GM19397 (cell line): ENCODE data around the gene FBXL17.

Experiments
- ATAC-seq: cut with Tn5 transposase; IDR thresholded peaks from one replicate; pipeline ENCODE4 v1.9.1; 2021; ENCODE audit warnings: mild to moderate bottlenecking, moderate library complexity; ENCODE audit not compliant: unreplicated experiment

The FBXL17 gene

DNA sequence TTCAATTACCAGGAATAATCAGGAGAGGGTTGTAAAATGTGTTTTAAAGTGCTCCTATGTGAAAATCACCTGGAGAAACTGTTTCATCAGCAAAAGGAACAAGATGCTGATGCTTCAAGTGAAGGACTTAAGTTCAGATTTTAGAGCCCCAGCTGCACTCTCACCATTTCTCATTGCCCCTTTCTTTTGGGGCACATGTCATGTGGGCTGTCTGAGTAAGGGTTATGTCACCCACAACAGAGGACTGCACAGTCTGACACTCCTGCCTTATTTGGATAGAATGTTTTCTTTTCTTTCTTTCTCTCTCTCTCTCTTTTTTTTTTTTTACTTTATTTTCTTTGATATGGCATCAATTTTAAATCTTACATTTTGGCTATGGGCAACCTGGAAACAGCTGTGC is 507.1 kb downstream of the FBXL17 start:
- ATAC-seq = no peak

DNA sequence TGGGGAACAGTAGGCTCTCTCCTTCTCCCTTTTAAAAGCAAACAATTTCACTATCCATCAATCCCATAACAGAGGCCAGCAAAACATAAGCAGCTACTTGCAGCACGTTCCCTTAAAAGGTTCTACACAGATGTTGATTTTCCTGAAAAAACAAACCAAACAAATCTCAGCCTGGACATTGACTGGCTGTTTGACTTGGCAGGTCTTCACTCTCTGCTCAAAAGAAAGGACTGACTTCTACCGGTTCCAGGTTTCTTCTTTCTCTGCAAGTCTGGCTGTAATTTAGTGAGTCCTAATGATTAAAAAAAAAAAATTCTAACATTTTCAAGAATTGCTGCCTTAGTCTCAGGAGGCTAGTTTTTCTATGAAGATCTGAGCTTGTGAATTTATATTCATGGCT is 508.0 kb downstream of the FBXL17 start:
- no peak for ATAC-seq

DNA sequence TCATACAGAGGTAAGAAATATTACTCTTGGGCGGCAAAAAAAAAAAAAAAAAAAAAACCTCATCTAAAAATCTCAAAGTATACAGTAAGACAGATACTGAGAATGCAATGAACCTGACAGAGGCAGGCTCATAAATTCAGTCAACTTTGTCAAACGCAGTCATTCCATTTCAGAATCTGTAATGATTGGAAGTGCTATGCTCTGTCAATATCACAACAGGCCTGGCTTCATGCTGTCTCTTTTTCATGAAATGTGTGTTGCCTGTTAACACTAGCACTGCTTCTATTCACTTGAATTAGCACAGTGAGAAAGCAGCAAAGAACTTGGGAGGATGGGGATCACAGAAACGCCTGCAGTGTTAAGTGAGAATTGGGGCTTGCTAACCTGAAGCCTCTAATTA is 510.9 kb downstream of the FBXL17 start:
- ATAC-seq = no peak

DNA sequence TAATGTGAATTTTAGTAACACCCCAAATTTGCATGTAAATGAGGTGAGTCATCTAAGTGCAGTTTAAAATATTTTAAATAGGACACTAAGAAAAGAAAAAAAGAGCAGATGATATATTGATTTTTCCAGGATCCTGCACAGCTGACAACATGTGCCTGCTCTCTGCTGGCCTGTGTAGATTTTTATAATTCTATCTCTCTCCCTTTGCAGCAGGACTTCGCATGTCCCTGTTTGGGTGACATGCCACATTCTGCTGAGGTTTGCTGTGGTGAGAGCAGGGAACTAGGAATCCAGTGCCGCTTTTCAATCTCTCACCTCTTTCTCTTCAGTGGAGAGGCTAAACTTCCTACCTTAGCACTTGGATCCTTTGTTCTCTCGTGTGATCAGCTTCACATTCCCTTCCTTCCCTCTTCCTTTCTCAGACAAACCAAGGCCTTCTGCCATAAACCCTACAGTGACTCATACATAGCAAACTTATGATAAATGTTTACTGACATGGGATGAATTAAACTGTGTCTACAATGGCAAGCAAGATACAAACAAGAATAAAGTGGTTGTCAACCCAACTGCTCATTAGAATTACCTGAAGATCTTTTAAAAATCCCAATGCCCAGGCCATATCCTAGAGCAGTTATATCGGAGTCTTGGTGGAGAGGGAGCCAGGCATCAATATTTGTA is 512.3 kb downstream of the FBXL17 start:
- ATAC-seq = no peak

DNA sequence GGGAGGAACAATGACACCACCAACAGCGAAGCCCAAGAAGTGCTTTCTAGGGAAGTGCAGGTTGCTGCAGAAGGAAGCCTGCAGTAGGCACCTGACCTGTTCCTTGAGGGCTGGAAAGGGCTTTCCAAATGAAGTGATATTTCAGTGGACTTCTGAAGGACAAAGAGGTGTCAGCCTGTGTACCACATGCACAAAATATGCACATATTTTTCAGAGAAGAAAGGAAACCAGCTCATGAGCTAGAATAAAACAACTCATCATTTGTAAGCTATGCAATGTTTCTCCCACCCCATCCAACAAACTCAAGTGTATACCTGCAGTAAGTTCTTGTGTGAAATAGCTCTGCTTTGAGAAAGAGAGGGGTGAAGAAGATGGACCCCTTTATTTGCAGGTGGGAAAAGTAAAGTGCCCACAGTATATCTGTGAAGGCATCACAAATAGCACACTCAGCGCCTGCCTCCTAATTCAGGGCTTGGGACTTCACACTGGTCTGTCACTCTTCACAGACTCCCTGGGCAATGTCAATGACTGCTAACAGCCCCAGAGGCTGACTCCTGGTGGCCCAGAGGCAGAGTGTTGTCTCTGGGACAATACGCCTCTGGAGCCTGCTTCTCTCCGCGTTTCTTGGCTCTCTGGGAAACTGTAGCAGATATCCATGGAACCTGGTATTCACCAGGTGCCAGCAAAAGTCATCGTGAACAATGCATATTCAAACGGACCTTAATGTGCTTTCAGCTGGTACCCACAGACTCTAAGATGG is 513.1 kb downstream of the FBXL17 start:
- ATAC-seq = no peak

DNA sequence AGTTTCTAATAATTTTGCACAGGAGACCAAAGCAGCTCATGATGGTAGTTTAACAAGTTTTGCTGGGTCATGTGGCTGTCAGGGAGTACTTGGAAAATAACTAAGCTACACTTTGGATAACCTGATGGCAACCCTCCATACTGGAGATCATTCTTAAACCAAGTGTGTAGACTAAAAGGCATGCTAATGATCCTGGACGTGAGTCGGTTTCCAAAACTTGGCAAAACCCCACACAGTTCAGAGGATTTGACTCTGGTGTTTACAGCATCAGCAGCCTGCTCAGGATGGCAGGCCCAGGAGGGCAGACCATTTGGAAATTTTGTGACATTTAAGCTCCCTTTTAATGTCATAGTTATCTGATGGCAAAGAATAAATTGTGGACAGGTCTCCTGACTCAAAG is 514.6 kb downstream of the FBXL17 start:
- no peak for ATAC-seq

DNA sequence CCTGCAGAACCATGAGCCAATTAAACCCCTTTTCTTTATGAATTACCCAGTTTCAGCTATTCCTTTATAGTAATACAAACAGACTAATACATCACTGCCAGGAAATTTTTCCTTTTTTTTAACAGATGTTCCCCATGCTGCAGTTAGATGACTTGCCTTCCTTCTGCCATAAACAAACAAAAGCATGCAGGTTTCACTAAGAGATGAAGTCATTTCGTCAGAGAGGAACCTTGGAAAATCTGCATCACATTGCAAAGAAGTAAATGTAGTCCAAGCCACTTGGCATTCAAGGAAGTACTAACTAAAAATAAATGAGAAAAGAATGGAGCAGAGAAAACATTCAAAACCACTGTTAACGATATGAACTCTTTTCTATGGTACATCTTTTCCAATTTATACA is 517.1 kb downstream of the FBXL17 start:
- ATAC-seq = no peak

DNA sequence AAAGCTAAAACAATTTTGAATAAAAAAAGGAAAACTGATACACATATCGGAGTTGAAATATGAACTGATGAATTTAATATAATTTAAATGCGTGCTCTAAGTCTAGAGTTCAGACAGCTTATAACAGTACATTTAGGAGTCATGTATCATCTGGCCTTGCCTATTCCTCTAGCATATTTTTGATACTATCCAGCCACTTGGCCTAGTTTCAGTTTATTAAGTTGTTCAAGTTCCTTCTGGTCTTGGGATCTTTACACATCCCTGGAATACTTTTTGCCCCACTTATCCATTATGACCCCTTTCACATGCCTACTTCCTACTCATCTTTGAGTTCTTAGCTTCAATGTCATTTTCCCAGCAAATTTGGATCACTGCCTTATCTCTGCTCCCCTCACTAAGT is 518.8 kb downstream of the FBXL17 start:
- no peak for ATAC-seq

DNA sequence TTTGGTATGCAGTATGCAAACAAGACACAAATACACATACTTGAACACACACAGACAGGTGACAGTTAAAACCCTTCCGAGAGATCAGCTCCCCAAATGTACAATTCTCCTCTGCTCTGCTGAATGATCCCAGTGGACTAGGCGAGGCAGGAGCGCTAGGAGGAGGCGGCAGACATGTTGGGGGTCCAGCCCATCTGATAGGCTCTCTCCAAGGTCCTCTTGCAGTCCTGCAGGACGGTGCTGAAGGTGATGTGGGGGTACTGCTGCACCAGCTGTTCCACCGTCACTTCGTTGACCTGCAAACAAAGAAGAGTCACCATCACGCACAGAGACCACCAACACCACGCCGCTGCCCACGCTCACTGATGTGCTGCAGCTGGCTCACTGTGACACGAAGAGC is 520.3 kb downstream of the FBXL17 start:
- no peak for ATAC-seq

DNA sequence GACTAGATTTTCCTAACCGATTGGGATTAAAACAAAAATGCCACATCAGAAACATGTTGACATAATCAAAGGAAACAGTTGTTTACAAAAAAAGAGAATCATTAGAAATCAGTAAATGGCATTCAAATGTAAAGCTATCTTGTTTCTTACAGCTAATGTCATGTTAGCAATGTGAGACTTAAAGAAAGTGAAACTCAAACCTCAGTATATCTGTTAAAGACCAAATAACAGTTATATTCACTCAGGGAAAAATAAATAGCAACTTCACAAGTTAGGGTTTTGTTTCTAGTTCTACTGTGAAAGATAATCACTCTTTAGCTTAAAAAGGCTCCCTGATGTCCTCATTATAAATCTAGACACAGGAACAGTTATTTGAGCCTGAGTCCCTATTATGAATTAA is 521.9 kb downstream of the FBXL17 start:
- no peak for ATAC-seq

DNA sequence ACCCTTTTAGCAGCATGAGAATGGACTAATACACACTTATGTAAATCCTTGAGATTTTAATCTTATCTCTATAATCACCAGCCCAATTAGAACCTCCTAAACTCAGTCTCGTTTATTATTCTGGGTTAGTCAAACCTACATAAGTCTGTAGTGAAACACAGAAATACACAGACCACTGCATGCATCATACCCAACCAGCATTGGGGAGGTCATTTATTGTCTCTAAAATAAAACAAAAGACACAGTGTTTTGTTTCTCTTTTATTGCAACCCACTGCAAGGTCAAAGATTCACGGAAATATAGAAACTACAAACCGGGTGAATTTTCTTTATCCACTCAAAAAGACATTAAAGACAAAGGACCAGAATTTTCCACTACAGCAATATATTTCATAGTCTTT is 523.1 kb downstream of the FBXL17 start:
- ATAC-seq = no peak

DNA sequence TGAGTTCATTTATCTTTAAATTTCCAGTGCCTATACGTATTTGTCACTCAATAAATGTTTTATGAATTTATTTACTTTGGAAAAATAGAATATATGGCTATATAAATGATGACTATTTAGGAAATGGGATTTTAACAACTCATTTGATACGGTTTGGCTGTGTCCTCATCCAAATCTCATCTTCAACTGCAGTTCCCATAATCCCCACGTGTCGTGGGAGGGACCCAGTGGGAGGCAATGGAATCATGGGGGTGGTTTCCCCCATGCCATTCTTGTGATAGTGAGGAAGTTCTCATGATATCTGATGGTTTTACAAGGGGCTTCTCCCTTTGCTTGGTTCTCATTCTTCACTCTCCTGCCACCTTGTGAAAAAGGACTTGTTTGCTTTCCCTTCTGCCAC is 523.6 kb downstream of the FBXL17 start:
- ATAC-seq = no peak

DNA sequence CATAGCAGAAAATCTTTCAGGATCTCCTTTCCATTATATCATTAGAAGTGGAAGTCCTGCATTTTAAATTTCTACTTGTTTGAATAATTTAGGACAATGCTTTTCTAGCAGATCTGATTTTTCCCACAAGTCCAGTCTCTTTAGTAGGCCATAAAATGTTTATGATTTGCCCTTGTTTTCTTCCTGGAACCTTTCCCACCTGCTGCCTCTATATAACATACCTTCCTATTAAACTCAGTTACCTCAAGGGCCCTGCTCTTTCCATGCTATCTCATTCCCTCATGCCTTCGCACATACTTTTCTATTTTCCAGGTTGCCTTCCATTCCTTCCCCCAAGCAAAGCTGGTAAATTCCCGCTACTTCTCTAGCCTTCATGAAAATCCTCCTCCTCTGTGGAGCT is 524.1 kb downstream of the FBXL17 start:
- no peak for ATAC-seq

DNA sequence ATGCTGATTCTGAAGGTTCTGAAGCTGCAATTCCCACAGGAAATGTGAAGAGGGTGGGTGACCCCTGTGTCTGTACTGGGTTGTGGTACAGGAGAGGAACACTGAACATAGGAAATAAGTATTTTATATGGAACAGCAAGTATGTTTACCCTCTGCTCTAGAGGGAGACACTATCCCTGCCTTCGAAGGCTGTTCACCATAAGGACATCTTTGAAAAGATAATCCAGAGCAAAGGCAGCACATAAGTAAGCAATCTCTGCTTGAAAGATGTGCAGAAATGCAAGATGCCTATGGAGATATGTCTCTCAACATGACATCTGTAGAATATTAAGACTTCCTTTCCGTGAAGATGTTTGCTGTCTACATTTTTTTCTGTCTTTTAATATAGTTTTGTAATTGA is 526.7 kb downstream of the FBXL17 start:
- ATAC-seq = no peak

DNA sequence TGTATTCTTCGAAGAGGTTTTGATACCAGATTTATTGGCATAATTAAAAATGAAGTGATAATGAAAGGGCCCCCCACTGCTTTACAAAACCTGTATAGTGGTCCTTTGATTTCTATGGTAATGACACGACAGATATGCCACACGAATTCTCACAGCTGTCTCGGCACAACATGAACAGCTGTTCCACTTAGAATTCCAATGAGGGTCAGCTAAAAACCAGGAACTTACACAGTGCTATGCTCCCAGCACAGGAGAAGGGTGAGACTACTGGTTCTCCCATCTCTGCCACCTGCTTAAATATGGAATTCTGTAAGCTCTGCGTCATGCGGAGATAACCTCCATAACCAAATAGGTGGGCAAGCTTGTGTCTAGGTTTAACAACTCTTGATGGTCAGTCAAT is 528.2 kb downstream of the FBXL17 start:
- ATAC-seq = no peak

DNA sequence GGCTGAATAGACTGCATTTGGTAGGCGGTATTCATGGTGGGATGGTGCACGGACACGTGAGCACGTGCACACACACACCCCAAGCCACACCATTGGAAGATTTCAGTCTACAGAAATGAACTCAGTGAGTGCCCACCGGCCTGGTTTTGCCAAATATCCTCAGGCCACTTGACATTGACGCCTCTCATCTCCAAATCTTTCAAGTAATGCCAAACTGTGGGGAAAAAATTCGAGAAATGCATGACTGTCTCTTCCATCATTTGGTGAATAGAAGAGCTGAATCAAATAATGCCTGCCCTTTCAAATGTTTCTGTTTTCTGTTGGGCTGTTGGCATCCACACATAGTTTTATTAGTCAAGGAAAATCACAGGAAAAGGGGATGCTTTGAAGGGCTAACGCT is 528.9 kb downstream of the FBXL17 start:
- ATAC-seq = no peak

DNA sequence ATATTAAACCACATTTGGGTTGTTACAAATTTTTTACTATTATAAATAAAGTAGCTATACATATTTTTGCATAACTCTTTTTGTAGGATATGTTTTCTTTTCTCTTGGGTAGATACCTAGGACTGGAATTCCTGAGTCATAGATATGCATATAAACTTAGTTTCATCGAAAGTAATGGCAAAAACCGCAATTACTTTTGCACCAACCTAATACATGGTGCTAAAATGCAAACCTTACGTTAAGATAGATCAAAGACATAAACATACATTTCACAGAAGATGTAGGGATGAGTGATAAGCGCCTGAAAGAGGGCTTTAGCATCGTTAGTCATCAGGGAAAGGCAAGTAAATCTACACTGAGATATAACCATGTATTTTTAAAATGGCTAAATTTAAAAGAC is 532.8 kb downstream of the FBXL17 start:
- no peak for ATAC-seq

DNA sequence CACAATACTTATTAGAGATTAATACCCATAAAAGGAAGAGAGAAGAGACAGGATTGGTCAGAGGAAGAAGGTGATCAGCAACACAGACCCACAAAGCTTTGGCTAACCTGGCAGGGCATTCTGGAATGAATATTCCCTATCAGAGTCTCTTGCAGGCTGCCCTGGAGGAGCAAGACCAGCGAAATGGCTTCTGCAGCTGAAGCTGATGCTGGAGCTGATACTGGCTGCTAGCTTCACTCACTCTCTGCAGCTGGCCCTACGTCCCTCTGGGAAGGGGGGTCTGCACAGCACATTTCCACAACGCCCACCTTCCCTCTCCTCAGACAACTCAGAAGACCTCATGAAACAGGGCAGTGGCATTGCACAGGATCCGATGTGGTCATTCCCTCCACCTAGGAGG is 541.3 kb downstream of the FBXL17 start:
- ATAC-seq = no peak

DNA sequence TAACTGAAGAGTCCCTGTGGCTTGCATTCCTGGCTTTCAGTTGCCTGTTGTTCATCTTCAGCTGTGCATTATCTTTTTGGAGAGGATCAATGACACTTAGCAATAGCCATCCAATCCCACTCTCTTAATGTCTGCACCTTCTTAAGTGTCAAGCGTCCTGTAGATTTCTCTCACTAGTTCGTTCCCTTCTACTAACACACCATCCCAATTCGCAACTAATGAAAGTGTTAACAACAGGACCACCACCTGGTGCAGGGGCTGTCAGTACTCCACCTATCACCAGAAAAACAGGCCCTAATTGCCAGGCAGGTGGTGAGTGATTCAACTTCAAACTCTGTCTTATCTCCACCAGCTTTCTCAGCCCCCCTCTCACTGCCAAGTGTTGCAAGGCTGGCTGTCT is 541.7 kb downstream of the FBXL17 start:
- ATAC-seq = no peak

DNA sequence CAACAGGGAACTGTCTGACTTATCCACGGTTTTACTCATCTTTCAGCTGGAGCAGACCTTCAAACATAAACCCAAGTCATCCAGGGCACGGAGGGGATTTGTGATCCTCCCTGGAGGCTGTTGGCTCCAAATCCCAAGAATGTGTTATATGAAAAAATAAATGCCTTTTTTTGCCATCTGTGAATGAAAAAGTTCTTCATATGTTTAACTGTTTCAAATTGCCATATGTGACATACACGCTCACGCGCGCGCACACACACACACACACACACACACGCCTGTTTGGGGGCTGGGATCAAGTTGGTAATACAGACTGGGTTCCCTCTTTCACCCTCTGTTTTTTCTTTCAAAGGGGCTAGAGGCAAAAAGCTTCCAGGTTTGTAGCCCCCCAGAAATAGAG is 546.8 kb downstream of the FBXL17 start:
- ATAC-seq = no peak

DNA sequence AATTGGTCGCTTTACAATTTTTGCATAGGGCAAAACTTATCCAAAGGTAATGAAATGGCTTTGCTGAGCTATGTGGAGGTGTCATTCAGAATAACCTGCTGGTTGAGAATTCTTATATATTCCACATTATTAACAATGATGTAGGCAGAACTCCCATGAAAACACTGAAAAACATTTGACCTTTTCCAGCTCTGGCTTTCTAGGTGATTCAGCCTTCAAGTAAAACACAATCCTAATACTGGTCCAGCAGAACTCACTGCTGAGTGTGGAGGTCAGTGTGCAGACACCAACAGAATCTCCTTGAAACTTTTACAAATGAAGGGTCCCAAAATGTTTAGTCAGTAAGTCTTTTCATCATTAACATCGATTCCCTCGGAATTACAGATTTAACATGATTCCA is 549.2 kb downstream of the FBXL17 start:
- no peak for ATAC-seq

DNA sequence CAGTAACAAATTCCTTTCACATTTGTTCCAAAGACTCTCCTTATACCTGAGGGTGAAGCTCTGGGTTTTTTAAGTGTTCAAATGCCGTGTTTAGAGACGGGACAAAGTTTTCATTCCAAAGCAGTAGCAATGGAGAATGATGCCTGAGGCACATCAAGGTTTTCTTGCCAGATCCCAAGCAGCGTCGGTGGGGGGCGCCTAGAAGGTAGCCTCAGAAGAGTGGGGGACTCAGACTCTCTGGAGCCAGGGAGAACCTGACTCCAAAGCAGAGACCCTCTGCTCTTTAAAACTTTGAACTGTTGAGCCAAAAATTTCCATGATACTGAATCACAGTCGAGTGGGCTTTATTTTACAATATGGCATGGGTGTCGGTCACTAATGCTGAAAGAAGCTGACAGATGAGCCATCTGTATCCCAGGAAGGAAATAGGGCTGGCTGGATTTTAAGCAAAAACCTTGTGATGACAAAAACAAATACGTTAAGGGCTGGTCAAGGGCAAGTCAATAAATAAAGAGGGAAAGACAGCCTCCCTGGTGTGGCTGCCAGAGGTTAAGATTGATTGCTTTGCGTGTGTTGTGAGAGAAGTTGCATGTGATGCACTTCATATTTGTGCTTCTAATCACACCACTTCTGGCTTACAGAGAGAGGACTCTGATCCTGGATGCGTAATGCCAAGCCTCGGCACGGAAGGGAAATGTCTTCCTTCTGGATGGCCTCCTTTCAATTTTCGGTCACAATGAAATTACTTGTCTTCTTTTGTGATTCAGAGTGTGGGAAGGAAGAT is 550.1 kb downstream of the FBXL17 start:
- ATAC-seq = no peak
